ENCODE results near the gene FAM217A.

The FAM217A gene

GRCh38 chr6:4088704-4089103 is 9.8 kb upstream of the FAM217A start:
- no peak overlapping the region for H3K4me3 ChIP-seq (replicated peaks in 1 of 2; ENCODE audit: low read depth in 2 of 2, low read length in 2 of 2)
- TF ChIP-seq CTCF (IDR thresholded peaks at IDR 0.05; ENCODE audit: low read depth, low read length) = no peak
- no peak for DNase-seq (ENCODE audit: low read depth in 2 of 2)

- no peak overlapping the region for H3K4me3 ChIP-seq (replicated peaks in 1 of 2; ENCODE audit: low read depth in 2 of 2, low read length in 2 of 2)
- TF ChIP-seq CTCF (IDR thresholded peaks at IDR 0.05; ENCODE audit: low read depth, low read length) = no peak
- DNase-seq (ENCODE audit: low read depth in 2 of 2) = peak in 1 of 2 donors; percentile 52
These were observed 6.4 kb upstream of the FAM217A start for GRCh38 chr6:4085332-4085700.

- TF ChIP-seq CTCF (IDR thresholded peaks at IDR 0.05; ENCODE audit: low read depth, low read length) = no peak
- DNase-seq (ENCODE audit: low read depth in 2 of 2) = no peak
- H3K4me3 ChIP-seq (replicated peaks in 1 of 2; ENCODE audit: low read depth in 2 of 2, low read length in 2 of 2) = no peak overlapping the region
These were observed 5.8 kb upstream of the FAM217A start for GRCh38 chr6:4084444-4085331.

- H3K4me3 ChIP-seq (replicated peaks in 1 of 2; ENCODE audit: low read depth in 2 of 2, low read length in 2 of 2) = no peak overlapping the region
- DNase-seq (ENCODE audit: low read depth in 2 of 2) = no peak
- no peak for TF ChIP-seq CTCF (IDR thresholded peaks at IDR 0.05; ENCODE audit: low read depth, low read length)
These were observed 4.3 kb downstream of the FAM217A start for GRCh38 chr6:4074478-4075235.

GRCh38 chr6:4071330-4071729 is 7.6 kb downstream of the FAM217A start:
- no peak for TF ChIP-seq CTCF (IDR thresholded peaks at IDR 0.05; ENCODE audit: low read depth, low read length)
- H3K4me3 ChIP-seq (replicated peaks in 1 of 2; ENCODE audit: low read depth in 2 of 2, low read length in 2 of 2) = no peak overlapping the region
- no peak for DNase-seq (ENCODE audit: low read depth in 2 of 2)

GRCh38 chr6:4069199-4069598 is 9.7 kb downstream of the FAM217A start:
- no peak for DNase-seq (ENCODE audit: low read depth in 2 of 2)
- no peak for TF ChIP-seq CTCF (IDR thresholded peaks at IDR 0.05; ENCODE audit: low read depth, low read length)

More at GRCh38 chr6:4069199-4069598, 9.7 kb downstream of the FAM217A start:
- no peak overlapping the region for H3K4me3 ChIP-seq (replicated peaks in 1 of 2; ENCODE audit: low read depth in 2 of 2, low read length in 2 of 2)
